ENCODE measurements around the gene MGMT. TPM values are rescaled to one million over a fixed set of nuclear protein-coding genes. Genes with fewer than 3 reads are reported as not detected.

Gene MGMT
- total and polyA plus RNA-seq, 2 donors (not counting 3 experiments of a cell fraction or from before 2014, with no cell fraction given) = 15.0 to 15.2 TPM

- Histone ChIP-seq H3K4me2 (ENCODE audit: insufficient read depth, low read length) (no peak overlapping the region), H3K4me3 (replicated peaks in 1 of 3; ENCODE audit: insufficient read depth in 1 of 3, low read depth in 1 of 3, low read length in 3 of 3) (no peak overlapping the region), H4K20me1 (replicated peaks; ENCODE audit: control insufficient read depth, extremely low read depth, insufficient read depth, low read length) (no peaks in the 10 kb centered on the region), H3K27me3 (ENCODE audit: control insufficient read depth in 2 of 2, insufficient read depth in 2 of 2, low read length in 2 of 2) (no peaks in the 10 kb centered on the region), H2AFZ (ENCODE audit: low read depth, low read length) (no peak overlapping the region), H3K79me2 (ENCODE audit: control insufficient read depth, insufficient read depth, low read length) (no peaks in the 10 kb centered on the region), H3K9ac (replicated peaks; ENCODE audit: extremely low read depth, insufficient read depth, low read length) (no peak overlapping the region), H3K27ac (ENCODE audit: insufficient read depth, low read depth, low read length) (no peak overlapping the region), H3K36me3 (ENCODE audit: control insufficient read depth in 2 of 2, extremely low read depth in 1 of 2, insufficient read depth in 2 of 2, low read length in 2 of 2) (no peaks in the 10 kb centered on the region), H3K9me3 (replicated peaks; ENCODE audit: control insufficient read depth, insufficient read depth, low read length) (peaks cover 2% of the 10 kb centered on the region), H3K9me1 (replicated peaks; ENCODE audit: control insufficient read depth, extremely low read depth, insufficient read depth, low read length) (no peaks in the 10 kb centered on the region), H3K4me1 (ENCODE audit: control insufficient read depth, extremely low read depth, insufficient read depth, low read length) (no peaks in the 10 kb centered on the region)
- CTCF ChIA-PET = no interaction called here
- POLR2A ChIA-PET = no interaction called here
- FAIRE-seq = no peak
- dilution Hi-C loops (cut with MboI; ENCODE audit: extremely low pct_ligation_motif_present, low sequenced_read_pairs) (no loop called here), intact Hi-C loops (cut with micrococcal nuclease) (no loop called here)
- DNase-seq (ENCODE audit: low read depth, low spot score) = no peak
- TF ChIP-seq CTCF (IDR thresholded peaks at IDR 0.05; ENCODE audit: extremely low read depth in 1 of 2, insufficient read depth in 1 of 2, low read depth in 1 of 2, low read length in 2 of 2) = no peak
- TF ChIP-seq POLR2AphosphoS5 (IDR thresholded peaks at IDR 0.05; ENCODE audit: insufficient read depth, low read depth, low read length) = no peak
- TF ChIP-seq FOS (IDR thresholded peaks at IDR 0.05; ENCODE audit: borderline replicate concordance, insufficient read depth, low read length) = no peak
- TF ChIP-seq MAX (IDR thresholded peaks at IDR 0.05; ENCODE audit: insufficient read depth, insufficient read length) = no peak
- no peak for TF ChIP-seq GATA2 (IDR thresholded peaks at IDR 0.05; ENCODE audit: insufficient read depth, insufficient read length, low read depth, low read length)
- no peak for TF ChIP-seq MYC (IDR thresholded peaks at IDR 0.05; ENCODE audit: low read depth, low read length)
- TF ChIP-seq EZH2 (IDR thresholded peaks at IDR 0.05; ENCODE audit: borderline replicate concordance, low read depth, low read length, severe bottlenecking) = no peak
- no peak for TF ChIP-seq JUN (IDR thresholded peaks at IDR 0.05; ENCODE audit: borderline replicate concordance, insufficient read depth, insufficient read length, low read depth)
- no peak for TF ChIP-seq POLR2A (IDR thresholded peaks at IDR 0.05; ENCODE audit: low read depth, low read length)
- no TSS peak for BruUV-seq (replicated peaks)
Observed at GRCh38 chr10:129768437-129769355, 301.7 kb downstream of the MGMT start.
